ENCODE measurements around the gene MTHFSD. TPM values are rescaled to one million over a fixed set of nuclear protein-coding genes. Genes with fewer than 3 reads are reported as not detected.

Gene MTHFSD
- total RNA-seq, 2 experiments from 2014 or later = 22.6 to 25.0 TPM

DNA sequence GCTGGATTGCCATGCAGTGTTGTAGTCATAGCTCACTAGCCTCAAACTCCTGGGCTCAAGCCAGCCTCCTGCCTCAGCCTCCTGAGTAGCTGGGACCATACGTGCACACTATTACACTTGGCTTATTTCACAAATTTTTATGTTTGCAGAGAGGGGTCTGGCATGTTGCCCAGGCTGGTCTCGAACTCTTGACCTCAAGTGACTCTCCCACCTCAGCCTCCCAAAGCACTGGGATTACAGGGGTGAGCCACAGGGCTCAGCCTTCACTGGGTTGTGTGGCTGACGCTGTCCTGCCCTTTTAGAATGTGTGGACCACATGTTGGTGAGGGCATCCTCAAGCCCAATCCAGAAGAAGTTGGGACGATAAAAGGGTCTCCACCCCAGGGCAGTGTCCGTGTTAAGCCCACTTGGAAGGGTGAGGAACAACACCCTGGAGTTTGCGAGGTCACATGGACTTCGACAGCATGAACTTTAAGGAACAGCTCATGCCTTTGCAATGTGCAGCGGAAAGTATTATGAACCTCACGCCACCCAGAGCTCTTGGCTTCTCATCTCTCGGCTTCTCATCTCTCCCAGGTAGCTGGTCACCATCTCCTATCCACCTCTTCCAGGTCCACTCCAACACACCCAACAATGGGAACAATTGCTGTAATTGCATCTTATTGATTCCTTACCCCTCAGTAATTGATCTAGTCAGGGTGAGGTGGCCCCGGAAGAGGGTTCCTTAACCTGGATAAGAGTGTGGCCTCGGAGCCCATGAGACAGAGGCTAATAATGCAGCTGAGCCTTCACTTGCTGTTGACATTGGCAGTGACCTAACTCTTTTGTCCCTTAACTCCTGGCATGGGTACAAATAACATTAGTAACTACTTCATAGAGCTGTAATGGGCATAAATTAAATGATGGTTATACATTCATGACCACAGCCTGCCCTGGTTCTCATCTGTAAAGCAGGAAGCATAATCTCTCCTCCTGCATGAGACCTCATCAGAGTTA is 30.0 kb upstream of the MTHFSD start:
- ChIA-PET CTCF (interaction anchor here (1.0 kb wide), 1 partner anchor 21 kb away, joined by 4 read pairs; no protein-coding TSS in a partner anchor), POLR2A (no interaction called here)

DNA sequence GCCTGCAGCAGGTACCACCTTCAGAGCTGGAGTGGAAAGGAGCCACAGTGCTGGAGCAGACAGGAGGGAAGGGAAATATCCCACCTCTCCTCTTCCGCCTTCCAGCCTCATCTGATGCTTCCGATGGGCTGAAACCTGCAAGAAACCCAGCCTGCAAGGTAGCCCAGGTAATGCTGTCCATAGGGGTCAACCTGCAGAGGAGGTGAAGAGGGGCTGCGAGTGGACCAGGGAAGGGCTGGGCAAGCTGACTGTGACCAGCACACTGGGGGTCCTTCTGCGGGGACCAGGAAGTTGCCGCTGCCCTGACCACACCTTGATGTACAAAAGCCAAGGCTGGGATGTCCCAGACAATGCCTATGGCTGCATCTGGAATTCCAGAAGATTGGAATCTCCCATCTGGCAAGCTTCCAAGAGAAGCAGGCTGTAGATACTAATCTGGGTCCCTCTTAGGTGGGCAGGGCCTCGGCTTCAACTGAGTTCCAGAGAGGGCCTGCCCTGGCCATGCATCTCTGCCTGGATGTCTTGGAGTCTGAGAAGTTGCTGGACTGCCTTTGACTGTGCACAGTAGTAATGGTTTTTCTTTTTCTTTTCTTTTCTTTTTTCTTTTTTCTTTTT is 29.1 kb upstream of the MTHFSD start:
- ChIA-PET POLR2A (no interaction called here), CTCF (interaction anchor here (1.0 kb wide), 1 partner anchor 20 kb away, joined by 4 read pairs; no protein-coding TSS in a partner anchor)

DNA sequence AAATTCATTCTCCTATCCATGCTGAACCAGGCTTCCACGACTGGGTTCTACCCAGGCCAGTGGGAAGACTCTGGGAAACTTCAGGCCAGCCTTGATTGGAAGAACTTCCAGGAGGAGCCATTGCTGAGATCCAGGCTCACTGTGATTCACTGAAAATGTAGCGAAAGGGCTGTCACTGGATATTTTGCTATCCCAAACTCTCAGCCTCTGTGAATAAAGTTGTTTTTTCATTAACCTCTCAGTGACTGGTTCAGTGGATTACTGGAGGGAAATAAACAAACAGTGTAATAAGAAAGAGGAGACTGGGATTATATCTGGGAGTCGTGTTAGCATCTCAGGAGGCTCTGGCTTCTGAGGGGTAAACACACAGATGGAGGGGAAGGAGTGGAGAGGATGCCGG is 26.4 kb upstream of the MTHFSD start:
- ChIA-PET POLR2A (no interaction called here), CTCF (no interaction called here)

- POLR2A ChIA-PET = no interaction called here
- CTCF ChIA-PET = no interaction called here
These were observed 25.7 kb upstream of the MTHFSD start for GRCh38 chr16:86580791-86581170.

GRCh38 chr16:86580063-86580790 is 25.2 kb upstream of the MTHFSD start:
- ChIA-PET POLR2A (no interaction called here), CTCF (no interaction called here)

DNA sequence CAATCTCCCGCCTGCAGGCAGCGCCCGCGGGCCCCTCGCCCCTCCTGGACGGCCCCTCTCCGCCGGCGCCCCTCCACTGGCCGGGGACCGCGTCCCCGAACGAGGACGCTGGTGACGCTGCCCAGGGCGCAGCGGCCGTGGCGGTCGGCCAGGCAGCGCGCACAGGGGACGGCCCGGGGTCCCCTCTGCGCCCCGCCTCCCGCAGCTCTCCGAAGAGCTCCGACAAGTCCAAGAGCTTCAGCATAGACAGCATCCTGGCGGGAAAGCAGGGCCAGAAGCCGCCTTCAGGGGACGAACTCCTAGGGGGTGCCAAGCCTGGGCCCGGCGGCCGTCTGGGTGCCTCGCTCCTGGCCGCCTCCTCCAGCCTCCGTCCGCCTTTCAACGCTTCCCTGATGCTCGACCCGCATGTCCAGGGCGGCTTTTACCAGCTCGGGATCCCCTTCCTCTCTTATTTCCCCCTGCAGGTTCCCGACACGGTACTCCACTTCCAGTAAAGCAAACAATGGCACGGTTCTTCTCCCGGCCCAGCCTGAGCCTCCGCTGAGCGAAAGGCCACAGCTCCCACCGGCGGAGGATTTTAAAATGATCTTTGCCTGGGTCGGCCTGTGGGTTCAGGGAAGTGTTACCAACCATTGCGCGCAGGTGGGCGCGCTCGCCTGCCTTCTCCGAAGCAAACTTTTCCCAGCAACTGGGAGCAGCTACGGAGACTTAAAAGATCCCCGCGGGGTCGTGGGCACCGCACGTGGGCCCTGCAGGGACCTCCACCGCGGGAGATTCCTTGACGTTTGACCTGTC is 24.4 kb upstream of the MTHFSD start:
- CTCF ChIA-PET = no interaction called here
- POLR2A ChIA-PET = no interaction called here

DNA sequence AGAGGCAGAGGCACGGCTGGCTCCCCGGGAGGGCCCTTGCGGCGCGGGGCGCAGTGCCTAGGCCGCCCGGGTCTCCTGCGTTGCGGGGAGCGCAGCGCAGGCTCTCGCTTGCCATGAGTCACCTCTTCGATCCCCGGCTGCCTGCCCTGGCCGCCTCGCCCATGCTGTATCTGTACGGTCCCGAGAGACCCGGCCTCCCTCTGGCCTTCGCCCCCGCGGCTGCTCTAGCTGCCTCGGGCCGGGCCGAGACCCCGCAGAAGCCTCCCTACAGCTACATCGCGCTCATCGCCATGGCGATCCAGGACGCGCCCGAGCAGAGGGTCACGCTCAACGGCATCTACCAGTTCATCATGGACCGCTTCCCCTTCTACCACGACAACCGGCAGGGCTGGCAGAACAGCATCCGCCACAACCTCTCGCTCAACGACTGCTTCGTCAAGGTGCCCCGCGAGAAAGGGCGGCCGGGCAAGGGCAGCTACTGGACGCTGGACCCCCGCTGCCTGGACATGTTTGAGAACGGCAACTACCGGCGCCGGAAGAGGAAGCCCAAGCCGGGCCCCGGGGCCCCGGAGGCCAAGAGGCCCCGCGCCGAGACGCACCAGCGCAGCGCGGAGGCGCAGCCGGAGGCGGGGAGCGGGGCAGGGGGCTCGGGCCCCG is 23.7 kb upstream of the MTHFSD start:
- POLR2A ChIA-PET = no interaction called here
- CTCF ChIA-PET = no interaction called here

GRCh38 chr16:86578061-86578599 is 23.1 kb upstream of the MTHFSD start, which contains the start of gene FOXL1:
FOXL1 (plus strand) TSS chr16:86578549; CDS start chr16:86578724, 175 bp downstream.
- ChIA-PET POLR2A (no interaction called here), CTCF (no interaction called here)

DNA sequence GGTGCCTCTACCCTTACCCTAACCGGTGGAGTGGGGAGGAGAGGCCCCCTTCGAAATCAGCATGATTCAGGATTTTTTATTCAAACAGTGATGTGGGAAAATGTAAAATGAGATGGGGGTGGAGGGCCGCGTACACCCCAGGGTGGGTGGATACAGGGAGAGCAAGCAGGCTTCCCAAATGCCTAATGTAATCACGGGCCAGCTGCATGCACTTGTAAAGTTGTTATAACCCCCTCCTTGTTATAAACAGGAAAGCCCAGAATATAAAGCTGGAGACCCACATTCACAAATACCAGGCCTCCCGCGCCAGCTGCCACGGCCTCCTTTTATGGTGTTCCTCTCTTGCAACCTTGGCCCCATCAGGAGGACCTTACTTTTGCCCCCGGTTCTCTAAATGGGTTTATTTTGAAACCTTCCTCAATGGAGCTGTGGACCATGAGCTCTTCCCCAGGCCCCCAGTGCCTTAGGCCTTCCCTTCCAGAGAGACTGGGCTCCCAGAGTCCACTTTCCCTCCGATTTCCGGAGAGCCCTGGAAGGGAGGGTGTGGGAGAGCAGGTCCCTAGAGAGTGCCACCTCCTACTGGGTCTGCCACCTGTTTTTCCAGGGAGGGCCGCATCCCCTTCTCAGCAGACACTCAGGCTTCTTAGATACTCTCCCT is 22.4 kb upstream of the MTHFSD start:
- ChIA-PET CTCF (no interaction called here), POLR2A (no interaction called here)

DNA sequence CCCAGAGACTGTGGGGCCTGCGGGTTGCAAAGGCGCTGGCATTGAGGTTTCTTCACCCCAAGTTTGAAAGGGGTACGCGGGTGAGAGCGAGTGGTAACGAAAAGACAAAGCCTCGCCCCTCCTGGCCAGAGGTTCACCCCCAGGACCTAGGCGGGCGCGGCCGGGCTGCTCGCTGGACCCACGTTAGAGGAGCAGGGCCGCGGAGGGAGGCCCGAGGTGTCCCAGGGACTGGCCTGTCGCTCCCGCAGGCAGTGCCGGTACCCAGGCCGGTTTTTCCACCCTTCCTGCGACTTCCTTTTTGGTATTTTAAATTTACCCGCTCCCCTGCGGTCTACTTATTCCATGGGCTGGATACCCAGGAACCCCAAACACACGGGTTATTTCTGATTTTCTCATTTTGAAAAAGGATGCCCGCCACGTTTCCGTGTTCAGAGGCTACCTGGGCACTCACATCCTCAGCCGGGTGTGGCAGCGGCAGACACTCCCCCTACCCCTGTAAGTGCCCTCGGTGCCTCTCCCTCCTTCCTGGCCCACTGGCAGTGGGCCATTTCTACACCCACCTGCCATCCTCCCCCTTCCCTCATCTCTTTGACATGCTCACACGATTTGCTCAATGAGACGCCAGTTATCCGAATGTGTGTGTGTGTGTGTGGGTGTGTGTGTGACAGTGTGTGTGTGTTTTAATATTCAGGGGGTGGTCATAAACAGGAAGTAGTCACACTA is 21.7 kb upstream of the MTHFSD start:
- POLR2A ChIA-PET = no interaction called here
- CTCF ChIA-PET = interaction anchor here (0.6 to 2.0 kb wide), 3 partner anchors 9 to 163 kb away, joined by 4 to 5 read pairs (median 4); no protein-coding TSS in a partner anchor

DNA sequence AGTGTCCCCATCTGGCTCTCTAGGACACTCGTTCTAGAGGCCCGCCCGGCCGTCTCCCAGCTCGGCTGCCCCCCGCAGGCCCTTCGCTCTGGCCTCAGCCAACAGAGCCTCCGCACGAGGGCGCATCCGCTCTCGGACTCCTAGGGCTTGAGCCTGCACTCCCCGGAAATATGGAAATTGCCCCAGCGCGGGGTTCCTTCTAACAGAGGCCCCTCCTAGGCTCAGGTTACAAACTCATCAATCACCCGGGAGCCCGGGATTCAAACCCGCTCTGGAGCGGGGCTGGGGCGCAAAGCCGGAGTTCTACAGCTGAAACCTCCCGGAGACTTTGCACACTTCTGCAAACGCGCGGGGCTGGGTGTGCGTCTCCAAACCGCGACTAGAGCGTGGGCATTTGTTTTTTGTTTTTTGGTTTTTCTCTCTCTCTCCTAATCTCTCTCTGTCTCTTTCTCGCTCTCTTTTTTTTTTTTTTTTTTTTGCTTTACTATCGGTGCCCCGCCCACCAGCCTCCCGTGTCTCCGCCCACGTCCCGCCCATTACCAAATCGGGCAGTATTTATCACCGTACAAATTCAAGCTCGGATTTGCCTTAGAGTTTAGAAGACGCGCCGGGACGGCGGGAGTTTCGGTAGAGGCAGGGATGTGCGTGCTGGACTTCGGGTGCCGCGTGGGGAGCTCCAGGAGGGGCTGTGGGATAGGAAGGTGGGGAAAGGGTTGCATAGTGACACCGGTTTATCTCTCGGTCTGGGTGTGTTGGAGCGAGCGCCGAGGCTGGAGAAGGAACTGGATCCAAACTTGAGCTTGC is 20.9 kb upstream of the MTHFSD start:
- POLR2A ChIA-PET = no interaction called here
- CTCF ChIA-PET = interaction anchor here (0.6 to 2.0 kb wide), 3 partner anchors 8 to 163 kb away, joined by 4 to 5 read pairs (median 4); no protein-coding TSS in a partner anchor

GRCh38 chr16:86575095-86575685 is 20.2 kb upstream of the MTHFSD start:
- ChIA-PET POLR2A (no interaction called here), CTCF (interaction anchor here (2.0 kb wide), 1 partner anchor 11 kb away, joined by 5 read pairs; no protein-coding TSS in a partner anchor)

GRCh38 chr16:86574646-86575045 is 19.6 kb upstream of the MTHFSD start:
- POLR2A ChIA-PET = no interaction called here
- CTCF ChIA-PET = interaction anchor here (2.0 kb wide), 1 partner anchor 10 kb away, joined by 5 read pairs; no protein-coding TSS in a partner anchor

- POLR2A ChIA-PET = no interaction called here
- CTCF ChIA-PET = no interaction called here
These were observed 18.8 kb upstream of the MTHFSD start for GRCh38 chr16:86573646-86574508.

DNA sequence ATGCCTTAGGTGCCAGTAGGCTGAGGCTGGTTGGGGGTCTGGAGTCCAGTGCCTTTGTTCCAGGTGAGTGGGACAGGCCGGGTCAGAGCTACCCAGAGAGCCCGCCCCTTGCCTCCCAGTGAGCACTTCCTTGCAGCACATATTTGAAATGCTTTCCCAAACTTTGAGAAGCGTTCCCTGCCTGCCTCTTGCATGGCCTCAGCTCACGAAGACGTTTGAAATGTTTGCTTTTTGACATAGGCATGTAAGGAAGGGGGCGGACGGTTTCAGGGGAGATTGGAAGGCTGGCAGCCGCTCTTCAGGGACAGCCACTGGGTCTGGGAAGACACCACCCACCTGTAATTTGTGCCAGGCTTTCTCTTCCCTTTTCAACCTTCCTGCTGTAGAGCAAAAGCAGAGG is 18.2 kb upstream of the MTHFSD start:
- CTCF ChIA-PET = no interaction called here
- POLR2A ChIA-PET = no interaction called here

All from activated CD8-positive, alpha-beta memory T cell treated with anti-CD3 and anti-CD28 coated beads for 36 hours (primary cell).